Esophagus muscularis mucosa (tissue), 4 donors: ENCODE results near the gene DUSP15. TPM values are rescaled to one million over a fixed set of nuclear protein-coding genes. Genes with fewer than 3 reads are reported as not detected.

ENCODE experiments used
- DNase-seq: peaks from one replicate; pipeline ENCODE4 v3.0.0-alpha.2; 2017; ENCODE audit errors: extremely low spot score
- H3K27ac ChIP-seq, 4 donors: fragments of 200-600 bp; sonication (generic); replicated peaks in 1 of 4; 1 replicate in 3 of 4; 2 replicates in 1 of 4; pipeline ENCODE4 v1.5.1; 2016 to 2019; ENCODE audit warnings: mild to moderate bottlenecking in 1 of 4
- H3K27me3 ChIP-seq, 4 donors: fragments of 200-600 bp; sonication (generic); one replicate each; pipeline versions ENCODE4 v1.5.1 to v1.6.0; 2016 to 2019
- H3K36me3 ChIP-seq, 4 donors: fragments of 200-600 bp; sonication (generic); one replicate each; pipeline ENCODE4 v1.5.1; 2016 to 2019
- H3K4me1 ChIP-seq, 4 donors: fragments of 200-600 bp; sonication (generic); one replicate each; pipeline ENCODE4 v1.5.1; 2016 to 2019
- H3K4me3 ChIP-seq, 4 donors: fragments of 200-600 bp; sonication (generic); 1 replicate in 2 of 4; 2 replicates in 2 of 4; pipeline ENCODE4 v1.5.1; 2016 to 2019; ENCODE audit warnings: mild to moderate bottlenecking in 4 of 4, moderate library complexity in 1 of 4
- H3K9me3 ChIP-seq, 4 donors: fragments of 200-600 bp; sonication (generic); 1 replicate in 3 of 4; 2 replicates in 1 of 4; pipeline ENCODE4 v1.5.1; 2016 to 2019
- EP300 ChIP-seq: sonication (generic); formaldehyde crosslinking; IDR thresholded peaks from one replicate; pipeline ENCODE4 v1.6.1; 2017; ENCODE audit warnings: antibody characterized with exemption
- POLR2A ChIP-seq: fragments of 450-650 bp; IDR thresholded peaks from one replicate; pipeline ENCODE4 v1.6.1; 2017; ENCODE audit warnings: antibody characterized with exemption, moderate library complexity, mild to moderate bottlenecking, low read depth
- POLR2AphosphoS5 ChIP-seq, 2 donors: sonication (generic); formaldehyde crosslinking; IDR thresholded peaks; one replicate each; pipeline ENCODE4 v1.6.1; 2017; ENCODE audit warnings: antibody characterized with exemption in 2 of 2
- WGBS: methylation state at CpG from one replicate; pipeline ENCODE4 v1.1.5; 2018; 5-methylcytosine and 5-hydroxymethylcytosine counted together
- intact Hi-C: fragments of 100-400 bp; cut with DNase I; formaldehyde crosslinking; loops from one replicate; pipeline ENCODE4 v1.15.1; 2023
- total RNA-seq, 4 donors: library from RNA; depleted of rRNA; stranded (reverse); fragments of >200 nt; gene quantifications; one replicate each; pipeline versions ENCODE4 v1.1.0 to v1.2.1, GENCODE V29; 2016
- TF ChIP-seq, protein P1 (sequence below), 3 experiments: fragments of 200-600 bp in 2 of 3; fragments of 450-650 bp in 1 of 3; sonication (generic) in 2 of 3; IDR thresholded peaks; one replicate each; pipeline ENCODE4 v1.5.1; 2017 to 2019; ENCODE audit warnings: antibody characterized with exemption in 3 of 3, mild to moderate bottlenecking in 2 of 3, moderate library complexity in 1 of 3

DUSP15 gene
- total RNA-seq, 4 donors from 2014 or later = 0.83 to 5.1 (median 3.8) TPM

DNA sequence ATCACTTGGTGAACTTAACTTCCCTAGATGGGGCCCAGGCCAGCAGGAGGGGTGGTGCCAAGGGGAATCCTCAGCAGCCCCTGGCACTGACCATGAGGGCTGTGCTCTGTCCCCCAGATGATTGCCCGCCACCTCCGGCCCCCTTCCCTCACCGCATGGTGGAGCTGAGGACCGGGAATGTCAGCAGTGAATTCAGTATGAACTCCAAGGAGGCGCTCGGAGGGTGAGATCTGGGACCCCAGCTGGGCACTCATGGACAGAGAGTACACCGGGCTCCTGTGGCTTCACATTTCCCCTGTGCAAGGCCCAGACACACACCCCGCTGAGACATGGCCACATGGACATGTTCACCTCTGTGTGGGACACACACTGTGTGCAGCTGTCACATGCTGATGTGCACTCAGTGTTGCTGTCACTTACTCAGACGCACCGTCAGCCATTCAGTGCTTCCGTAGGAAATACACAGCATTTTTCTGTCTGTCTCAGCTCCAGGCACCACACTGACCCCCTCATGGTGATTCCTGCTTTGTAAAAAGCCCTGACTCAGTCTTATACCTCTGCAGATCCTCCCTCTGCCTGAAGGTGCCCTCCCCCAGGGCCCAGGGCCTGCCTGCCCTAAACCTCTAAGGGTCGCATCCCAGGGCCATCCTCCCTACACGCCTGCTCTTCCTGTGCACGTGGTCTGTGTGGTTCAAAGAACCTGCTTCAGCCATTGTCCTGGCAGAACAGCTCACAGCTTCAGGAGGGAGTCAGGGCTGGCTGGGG lies 46.8 kb downstream of the DUSP15 start:
- intact Hi-C loops = loop anchor here (1.0 to 5.0 kb wide), 3 partner anchors 21 to 209 kb away; partner anchors contain the start of genes FOXS1 and PDRG1
- Histone ChIP-seq H3K27ac (no peak overlapping the region), H3K9me3 (no peaks in the 10 kb centered on the region), H3K27me3 (no peaks in the 10 kb centered on the region), H3K4me1 (peaks cover 4 to 15% (median 12%) of the 10 kb centered on the region in 4 donors), H3K4me3 (no peak overlapping the region), H3K36me3 (no peaks in the 10 kb centered on the region)
- WGBS = 68% methylated on average over 11 of the region's 14 CpGs
- DNase-seq = no peak
- TF ChIP-seq, protein P1, sequence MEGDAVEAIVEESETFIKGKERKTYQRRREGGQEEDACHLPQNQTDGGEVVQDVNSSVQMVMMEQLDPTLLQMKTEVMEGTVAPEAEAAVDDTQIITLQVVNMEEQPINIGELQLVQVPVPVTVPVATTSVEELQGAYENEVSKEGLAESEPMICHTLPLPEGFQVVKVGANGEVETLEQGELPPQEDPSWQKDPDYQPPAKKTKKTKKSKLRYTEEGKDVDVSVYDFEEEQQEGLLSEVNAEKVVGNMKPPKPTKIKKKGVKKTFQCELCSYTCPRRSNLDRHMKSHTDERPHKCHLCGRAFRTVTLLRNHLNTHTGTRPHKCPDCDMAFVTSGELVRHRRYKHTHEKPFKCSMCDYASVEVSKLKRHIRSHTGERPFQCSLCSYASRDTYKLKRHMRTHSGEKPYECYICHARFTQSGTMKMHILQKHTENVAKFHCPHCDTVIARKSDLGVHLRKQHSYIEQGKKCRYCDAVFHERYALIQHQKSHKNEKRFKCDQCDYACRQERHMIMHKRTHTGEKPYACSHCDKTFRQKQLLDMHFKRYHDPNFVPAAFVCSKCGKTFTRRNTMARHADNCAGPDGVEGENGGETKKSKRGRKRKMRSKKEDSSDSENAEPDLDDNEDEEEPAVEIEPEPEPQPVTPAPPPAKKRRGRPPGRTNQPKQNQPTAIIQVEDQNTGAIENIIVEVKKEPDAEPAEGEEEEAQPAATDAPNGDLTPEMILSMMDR (IDR thresholded peaks at IDR 0.05) = no peak
- TF ChIP-seq POLR2AphosphoS5 (IDR thresholded peaks at IDR 0.05) = no peak
- TF ChIP-seq POLR2A = no peak
- no peak for TF ChIP-seq EP300

DNA sequence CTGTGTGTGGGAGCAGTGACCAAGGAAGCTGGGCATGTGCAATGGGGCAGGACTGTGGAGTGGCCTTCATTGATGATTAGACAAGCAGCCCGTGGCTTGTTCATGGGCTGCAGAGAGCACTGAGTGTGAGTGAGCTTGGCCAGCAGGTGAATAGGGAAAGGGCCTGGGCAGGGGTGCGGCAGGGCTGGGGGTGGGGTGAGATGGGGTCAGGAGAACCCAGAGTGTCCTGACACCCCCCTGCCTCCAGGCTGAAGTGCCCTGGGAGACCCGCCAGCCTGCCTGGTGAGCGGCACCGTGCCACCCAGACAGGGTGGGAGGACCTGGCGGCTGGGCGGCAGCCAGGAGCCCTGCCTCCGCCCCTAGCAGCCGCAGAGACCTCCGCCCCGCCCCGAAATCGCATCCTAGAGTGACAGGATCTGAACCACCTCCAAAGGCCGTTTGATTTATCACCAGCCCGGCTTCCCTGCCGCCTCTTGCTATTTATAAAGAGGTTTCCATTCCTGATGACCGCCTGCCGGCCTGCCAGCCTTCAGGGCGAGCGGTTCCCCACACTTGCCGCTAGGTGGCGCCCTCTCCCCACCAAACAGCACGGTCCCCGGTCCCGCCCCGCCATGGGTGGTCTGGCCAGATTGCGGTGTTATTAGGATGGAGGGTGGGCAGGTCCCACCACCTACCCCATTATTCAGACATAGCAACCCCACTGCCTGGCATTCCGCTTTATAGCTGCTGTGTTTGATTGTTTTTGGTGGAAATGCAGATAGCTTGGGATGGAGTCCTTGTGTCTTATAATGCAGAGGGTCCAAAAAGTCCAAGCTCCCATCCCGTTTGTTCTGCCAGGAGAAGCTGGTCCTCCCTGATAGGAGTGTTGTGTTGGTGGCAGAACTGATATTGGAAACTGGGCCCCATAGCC lies 47.7 kb downstream of the DUSP15 start:
- no peak for DNase-seq
- Histone ChIP-seq H3K27ac (no peak overlapping the region), H3K4me1 (peaks cover 4 to 15% (median 12%) of the 10 kb centered on the region in 4 donors), H3K4me3 (peak overlapping the region in 3 of 4 donors; percentile 2 to 17 (median 15)), H3K9me3 (no peaks in the 10 kb centered on the region), H3K36me3 (no peaks in the 10 kb centered on the region), H3K27me3 (no peaks in the 10 kb centered on the region)
- TF ChIP-seq POLR2AphosphoS5 (IDR thresholded peaks at IDR 0.05) (peak in 1 of 2 donors; percentile 52), EP300 (no peak), POLR2A (no peak)
- TF ChIP-seq, protein P1 (IDR thresholded peaks at IDR 0.05) = peak; percentile 97 to 100 (median 99)
- intact Hi-C loops = loop anchor here (1.0 to 5.0 kb wide), 3 partner anchors 22 to 210 kb away; partner anchors contain the start of genes FOXS1 and PDRG1
- 6% methylated on average over 12 of the region's 29 CpGs for WGBS

DNA sequence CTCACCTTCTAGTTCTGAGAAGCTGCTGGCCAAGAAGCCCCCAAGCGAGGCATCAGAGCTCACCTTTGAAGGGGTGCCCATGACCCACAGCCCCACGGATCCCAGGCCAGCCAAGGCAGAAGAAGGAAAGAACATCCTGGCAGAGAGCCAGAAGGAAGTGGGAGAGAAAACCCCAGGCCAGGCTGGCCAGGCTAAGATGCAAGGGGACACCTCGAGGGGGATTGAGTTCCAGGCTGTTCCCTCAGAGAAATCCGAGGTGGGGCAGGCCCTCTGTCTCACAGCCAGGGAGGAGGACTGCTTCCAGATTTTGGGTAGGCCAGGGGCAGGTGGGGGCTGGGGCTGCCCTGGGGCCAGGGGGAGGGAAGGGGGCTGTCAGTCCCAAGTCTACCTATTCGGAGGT lies 48.9 kb downstream of the DUSP15 start:
- H3K27me3 ChIP-seq = no peaks in the 10 kb centered on the region
- intact Hi-C loops = loop anchor here (5.0 kb wide), 1 partner anchor 211 kb away; no protein-coding TSS in a partner anchor
- WGBS = 62% methylated on average over 5 of the region's 5 CpGs
- no peaks in the 10 kb centered on the region for H3K9me3 ChIP-seq
- TF ChIP-seq POLR2A = no peak
- TF ChIP-seq EP300 = no peak
- TF ChIP-seq POLR2AphosphoS5 (IDR thresholded peaks at IDR 0.05) = no peak
- TF ChIP-seq, protein P1 (IDR thresholded peaks at IDR 0.05) = no peak
- H3K27ac ChIP-seq = no peak overlapping the region
- H3K4me1 ChIP-seq = peaks cover 4 to 15% (median 12%) of the 10 kb centered on the region in 4 donors
- no peak overlapping the region for H3K4me3 ChIP-seq
- no peaks in the 10 kb centered on the region for H3K36me3 ChIP-seq
- no peak for DNase-seq

DNA sequence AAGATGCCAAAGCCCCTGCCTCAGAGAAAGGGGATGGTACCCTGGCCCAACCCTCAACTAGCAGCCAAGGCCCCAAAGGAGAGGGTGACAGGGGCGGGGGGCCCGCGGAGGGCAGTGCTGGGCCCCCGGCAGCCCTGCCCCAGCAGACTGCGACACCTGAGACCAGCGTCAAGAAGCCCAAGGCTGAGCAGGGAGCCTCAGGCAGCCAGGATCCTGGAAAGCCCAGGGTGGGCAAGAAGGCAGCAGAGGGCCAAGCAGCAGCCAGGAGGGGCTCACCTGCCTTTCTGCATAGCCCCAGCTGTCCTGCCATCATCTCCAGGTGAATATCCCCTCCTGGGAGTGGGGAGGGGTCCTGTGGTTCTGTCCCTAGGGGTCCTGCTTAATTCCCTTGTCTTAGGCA lies 50.1 kb downstream of the DUSP15 start:
- no peaks in the 10 kb centered on the region for H3K9me3 ChIP-seq
- WGBS = 70% methylated on average over 3 of the region's 6 CpGs
- no peak for TF ChIP-seq POLR2A
- H3K36me3 ChIP-seq = no peaks in the 10 kb centered on the region
- intact Hi-C loops = loop anchor here (5.0 kb wide), 1 partner anchor 212 kb away; no protein-coding TSS in a partner anchor
- no peak overlapping the region for H3K27ac ChIP-seq
- no peak overlapping the region for H3K4me3 ChIP-seq
- DNase-seq = no peak
- H3K27me3 ChIP-seq = no peaks in the 10 kb centered on the region
- peaks cover 11 to 18% (median 13%) of the 10 kb centered on the region in 4 donors for H3K4me1 ChIP-seq
